A204.1 (cell line): Measurements from ENCODE around the gene STK4.
"Not testable (repeated sequence)": the region's sequence is repeated elsewhere in the genome, so short reads cannot be mapped to it uniquely, and the experiment has no call there.

ENCODE experiments used
- FAIRE-seq: peaks from 2 replicates; lab custom pipeline; 2012; peaks lifted over from hg19 to GRCh38; lab: Jason Lieb, UNC

STK4 gene

DNA sequence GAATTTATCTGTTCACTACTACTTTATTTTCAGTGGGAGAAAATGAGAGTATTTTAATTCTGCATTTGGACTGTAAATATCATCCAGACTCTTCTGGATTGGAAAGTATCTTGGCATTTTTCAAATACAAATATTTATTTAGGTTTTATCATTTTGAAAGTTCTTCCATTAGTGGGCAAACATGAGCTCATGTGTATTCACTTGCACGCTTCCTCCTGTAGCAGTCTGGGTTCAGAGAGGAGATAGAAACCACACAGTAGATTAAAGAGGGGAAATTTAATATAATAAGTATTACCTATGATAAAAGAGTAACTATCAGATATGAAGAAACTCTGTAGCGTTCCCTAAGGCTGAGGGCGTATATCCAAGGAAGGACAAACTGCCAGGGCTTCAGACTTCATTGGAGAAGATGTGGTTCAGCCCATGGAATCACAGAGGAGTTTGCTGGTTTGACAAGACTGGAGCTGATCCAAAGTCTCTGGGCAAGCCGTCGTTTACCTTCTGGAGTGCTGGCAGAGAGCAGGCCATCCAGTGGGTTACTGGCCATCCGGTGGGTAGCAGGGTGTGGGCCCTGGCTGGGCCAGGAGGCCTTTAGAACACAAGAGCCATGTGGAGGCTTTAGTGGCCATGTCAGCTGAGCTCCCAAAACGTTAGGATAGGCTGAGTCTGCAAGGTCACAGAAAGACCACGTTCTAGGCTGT lies 90.3 kb downstream of the STK4 start:
- FAIRE-seq: no peak

DNA sequence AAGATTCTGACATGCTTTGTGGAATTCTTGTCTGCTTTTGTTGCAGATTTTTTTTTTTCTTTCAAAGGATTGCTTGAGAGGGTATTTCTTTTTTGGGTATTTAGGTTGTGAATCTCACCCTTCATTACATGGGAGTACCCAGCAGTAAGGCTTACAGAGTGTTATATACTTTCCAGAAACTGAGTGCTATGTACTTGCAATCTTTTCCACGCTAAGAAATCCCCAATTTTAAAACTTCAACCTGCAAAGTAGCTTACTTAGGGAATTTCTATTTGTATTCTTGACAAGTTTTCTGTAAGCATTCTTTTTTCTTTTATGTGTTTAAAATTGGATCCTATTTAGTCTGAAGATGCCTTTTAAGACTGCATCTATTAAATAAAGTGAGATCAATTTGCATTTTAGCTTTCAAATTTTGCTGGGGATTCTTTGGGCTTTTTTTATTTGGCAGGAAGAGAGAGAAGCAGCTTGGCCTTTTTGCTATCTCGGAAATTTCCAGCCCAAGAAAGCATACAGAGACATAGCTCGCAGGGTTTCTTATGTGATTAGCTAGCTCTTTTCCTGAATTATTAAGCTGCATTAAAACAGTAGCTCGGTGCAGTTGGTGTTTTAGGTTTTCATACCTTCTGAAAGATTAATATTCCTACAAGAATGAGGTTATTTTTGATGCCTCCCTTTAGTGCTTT lies 92.0 kb downstream of the STK4 start:
- FAIRE-seq: no peak

DNA sequence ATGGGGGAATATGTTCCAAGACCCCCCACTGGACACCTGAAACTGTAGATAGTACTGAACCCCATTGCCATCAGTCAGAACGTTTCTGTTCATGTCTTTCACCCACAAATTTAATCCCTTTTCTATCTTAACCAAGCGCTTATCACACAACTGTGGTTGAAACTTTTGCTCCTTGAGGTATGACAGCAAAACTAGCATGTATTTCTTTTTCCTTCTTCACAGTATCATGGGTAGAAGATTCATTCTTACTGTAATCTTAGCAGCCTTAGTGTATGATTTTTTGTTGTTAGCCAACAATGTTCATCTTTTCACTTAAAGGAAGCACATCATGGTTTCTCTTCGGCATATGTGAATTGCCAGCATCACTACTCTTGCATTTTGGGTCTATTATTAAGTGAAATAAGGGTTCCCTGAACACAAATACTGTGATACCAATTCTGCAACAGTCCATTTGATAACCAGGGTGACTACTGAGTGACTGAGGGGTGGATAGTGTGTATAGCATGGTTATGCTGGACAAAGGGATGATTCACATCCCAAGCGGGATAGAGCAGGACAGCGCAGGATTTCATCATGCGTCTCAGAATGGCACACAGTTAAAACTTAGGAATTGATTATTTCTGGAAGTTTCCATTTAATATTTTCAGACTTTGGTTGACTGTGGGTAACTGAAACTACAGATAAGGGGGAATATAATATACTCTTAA lies 92.9 kb downstream of the STK4 start:
- FAIRE-seq: no peak

DNA sequence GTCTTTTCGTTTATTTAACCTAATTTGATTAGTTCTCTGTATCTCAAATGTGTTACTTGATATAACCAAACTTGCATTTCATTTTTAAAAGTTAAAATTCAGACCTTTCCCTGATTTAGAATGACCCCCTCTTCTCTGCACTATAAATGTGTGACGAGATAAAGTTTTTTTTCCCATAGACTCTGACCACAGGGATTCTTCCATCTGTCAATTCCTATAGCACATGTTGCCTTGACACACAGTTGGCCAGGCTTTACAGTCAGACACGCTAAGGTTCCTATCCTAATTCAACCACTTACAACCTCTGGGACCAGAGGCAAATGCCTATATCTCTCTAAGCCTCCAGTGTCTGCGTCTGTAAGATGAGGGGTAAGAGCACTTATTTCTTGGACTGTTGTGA lies 94.0 kb downstream of the STK4 start:
- no peak for FAIRE-seq

DNA sequence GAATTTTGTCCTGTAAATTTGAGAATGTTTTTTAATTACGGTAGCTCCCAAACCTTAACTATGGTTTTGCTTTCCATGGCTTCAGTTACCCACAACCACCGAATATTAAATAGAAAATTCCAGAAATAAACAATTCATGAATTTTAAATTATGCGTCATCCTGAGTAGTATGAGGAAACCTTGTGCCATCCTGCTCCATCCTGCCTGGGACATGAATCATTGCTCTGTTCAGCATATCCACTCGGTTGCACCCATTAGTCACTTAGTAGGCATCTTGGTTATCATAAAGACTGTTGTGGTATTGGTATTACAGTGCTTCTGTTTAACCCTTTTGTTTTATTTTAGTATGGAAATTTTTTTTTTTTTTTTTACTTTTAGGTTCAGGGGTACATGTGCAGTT lies 94.9 kb downstream of the STK4 start:
- FAIRE-seq: no peak

DNA sequence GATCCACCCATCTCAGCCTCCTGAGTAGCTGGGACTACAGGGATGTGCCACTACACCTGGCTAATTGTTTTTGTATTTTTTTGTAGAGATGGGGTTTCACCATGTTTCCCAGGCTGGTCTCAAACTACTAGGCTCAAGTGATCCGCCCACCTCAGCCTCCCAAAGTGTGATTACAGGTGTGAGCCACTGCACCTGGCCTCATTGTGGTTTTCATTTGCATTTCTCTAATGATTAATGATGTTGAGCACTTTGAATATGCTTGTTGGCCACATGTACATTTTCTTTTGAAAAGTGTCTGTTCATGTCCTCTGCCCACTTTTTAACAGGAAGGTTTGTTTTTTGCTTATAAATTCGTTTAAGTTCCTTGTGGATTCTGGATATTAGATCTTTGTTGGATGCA lies 96.8 kb downstream of the STK4 start:
- FAIRE-seq: not testable (repeated sequence)

DNA sequence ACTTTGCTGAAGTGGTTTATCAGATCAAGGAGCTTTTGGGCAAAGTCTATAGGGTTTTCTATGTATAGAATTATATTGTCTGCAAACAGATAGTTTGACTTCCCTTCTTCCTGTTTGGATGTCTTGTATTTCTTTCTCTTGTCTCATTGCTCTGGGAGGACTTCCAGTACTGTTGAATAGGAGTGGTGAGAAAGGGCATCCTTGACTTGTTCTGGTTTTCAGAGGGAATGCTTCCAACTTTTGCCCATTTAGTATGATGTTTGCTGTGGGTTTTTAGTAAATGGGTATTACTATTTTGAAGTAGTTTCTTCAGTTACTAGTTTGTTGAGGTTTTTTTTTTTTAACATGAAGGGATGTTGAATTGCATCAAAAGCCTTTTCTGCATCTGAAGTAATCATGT lies 98.5 kb downstream of the STK4 start:
- FAIRE-seq: no peak

DNA sequence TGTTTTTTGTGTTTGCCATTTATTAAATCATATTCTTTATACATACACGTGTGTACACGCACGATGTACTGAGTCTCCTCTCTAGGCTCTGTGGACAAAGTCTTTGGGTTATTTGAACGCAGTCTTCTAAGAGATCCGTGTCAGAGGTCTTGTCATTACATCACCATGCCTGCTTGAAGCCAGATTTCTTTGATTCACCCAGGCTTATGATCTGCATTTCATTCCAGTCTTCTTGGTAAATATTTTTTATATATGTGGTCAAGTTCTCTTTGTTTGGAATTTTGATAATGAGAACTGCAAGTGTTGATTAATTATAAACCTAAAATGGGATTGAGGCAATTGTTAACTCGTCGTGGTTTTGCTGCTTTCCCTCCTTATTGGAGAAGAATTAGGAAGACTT lies 100.1 kb downstream of the STK4 start:
- no peak for FAIRE-seq

DNA sequence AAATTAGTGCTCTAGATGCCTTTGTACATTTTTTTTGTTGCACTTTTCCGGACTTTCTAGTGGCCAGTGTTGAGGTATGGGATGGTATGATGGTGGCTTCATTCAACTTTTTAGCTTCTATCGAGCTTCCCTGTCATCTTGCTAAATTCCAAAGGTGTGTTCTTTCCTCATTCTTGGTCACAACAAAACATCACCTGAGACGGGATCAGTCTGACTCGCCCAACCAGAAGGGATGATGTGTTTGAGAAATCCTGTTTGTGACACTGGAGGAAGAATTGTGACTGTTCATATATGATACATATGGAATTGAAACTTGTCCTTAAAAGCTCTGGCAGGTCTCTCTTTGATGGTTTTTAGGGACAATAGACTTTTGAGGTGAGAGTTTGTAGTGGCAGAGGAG lies 100.8 kb downstream of the STK4 start:
- no peak for FAIRE-seq

DNA sequence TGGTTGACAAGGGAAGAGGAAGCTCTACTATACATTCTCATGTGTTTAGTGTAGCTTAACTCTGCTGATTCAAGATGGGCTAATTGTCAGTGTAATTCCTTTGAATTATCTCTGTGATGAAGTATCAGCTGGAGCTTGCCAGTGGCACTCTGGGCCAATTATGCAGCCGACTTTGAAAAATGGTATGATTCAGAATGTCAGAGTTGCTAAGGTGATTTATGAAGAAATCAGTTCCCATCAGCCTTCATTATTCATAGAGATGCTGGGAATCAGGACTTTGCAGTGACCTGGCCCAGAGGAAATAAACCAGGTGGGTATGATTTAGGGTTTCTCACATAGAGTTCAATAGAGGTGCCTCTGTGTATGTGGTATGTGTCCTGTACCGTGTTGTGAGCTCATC lies 101.2 kb downstream of the STK4 start:
- no peak for FAIRE-seq

DNA sequence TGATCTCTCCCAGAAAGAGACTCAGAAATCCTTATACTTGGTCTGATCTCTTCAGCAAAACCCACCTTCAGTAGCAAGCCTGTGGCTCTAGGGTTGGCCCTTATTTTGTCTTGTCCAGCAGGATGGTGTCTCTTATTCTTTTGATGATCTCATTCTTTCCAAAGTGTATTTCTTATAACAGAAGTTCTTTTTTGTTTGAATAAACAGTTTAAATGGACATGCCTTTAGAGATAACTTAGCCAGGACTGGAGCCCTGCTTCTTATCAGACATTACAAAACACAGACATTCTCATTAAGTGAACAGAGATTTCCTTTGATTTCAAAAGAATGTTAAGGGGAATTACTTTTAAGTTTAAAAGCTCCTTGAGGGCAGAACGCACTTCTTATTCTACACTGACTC lies 102.9 kb downstream of the STK4 start:
- FAIRE-seq: no peak

DNA sequence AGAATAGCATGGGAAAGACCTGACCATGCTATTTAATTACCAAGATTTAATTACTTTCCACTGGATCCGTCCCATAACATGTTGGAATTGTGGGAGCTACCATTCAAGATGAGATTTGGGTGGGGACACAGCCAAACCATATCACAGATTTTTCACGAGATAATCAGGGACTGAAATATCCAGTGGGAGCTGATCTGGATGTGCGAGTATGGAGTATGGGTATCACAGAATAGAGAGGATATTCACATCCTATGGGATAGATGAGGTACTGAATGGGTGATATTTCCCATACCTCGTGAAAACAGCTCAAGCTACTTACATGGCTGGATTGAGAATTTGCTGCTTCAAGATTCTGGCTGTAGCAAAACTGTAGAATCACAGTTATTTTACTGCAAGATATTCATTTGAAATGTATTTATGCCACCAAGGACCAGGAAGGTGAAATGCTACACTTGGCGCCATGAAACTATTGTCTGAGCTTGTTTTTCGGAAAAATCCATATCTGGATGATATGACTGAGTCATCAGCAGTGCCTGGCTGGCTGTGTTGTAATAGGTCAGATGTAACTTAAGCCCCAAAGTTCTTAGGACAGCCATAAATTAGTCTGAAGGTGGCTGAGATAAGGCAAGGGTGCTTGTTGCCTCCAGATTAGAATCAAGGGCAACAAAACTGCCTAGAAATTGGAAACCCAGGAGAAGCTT lies 104.8 kb downstream of the STK4 start:
- no peak for FAIRE-seq

DNA sequence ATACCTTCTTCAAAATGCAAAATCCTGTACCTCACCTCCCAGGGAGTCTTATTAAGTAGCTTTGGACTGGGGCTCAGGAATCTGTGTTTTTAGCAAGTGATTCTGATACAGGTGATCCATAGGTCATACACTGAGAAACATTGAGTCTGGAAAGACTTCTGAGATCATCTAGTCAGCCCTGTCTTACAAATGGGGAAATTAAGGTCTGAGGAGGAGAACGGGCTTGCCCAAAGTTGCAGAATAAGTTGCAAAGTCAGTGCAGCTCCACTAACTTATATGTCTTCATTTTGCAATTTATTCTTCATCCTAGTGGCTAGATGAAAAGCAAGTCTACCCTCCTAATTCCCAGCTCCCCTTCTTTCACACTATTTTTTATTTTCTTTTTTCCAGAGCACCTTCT lies 105.8 kb downstream of the STK4 start:
- no peak for FAIRE-seq

DNA sequence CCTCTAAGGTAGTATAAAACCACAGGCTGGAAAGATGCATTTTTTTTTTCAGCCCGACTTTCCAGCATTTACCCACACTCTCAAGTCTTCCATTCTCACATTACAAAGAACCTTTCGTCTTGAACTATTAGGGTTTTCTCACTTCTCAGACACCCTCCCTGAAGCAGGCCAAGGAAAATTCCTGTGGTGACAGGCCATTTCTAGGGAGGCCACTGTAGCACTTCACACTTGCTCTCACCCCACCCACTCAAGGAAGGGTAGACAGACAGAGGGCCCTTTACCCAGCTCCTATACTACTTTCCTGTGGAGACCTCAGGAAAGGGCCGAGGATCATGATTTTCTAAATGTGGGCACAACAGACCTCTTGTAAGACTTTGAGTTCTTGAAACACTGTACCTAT lies 106.9 kb downstream of the STK4 start:
- no peak for FAIRE-seq

DNA sequence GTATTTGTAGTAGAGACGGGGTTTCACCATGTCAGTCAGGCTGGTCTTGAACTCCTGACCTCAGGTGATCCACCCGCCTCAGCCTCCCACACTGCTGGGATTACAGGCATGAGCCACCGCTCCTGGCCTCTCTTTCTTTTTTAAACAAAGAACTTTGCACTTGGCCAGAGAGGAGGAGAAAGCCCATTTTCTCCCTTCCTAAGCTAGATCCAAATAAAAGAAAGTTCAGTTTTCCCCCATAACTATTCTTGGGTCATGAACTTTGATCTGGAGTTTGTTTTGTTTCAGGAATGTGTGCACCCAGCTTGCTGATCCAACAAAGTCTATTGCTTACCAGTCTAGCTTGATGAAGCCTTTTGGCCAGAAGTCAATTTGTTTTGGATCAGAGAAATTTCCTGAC lies 111.2 kb downstream of the STK4 start:
- no peak for FAIRE-seq

DNA sequence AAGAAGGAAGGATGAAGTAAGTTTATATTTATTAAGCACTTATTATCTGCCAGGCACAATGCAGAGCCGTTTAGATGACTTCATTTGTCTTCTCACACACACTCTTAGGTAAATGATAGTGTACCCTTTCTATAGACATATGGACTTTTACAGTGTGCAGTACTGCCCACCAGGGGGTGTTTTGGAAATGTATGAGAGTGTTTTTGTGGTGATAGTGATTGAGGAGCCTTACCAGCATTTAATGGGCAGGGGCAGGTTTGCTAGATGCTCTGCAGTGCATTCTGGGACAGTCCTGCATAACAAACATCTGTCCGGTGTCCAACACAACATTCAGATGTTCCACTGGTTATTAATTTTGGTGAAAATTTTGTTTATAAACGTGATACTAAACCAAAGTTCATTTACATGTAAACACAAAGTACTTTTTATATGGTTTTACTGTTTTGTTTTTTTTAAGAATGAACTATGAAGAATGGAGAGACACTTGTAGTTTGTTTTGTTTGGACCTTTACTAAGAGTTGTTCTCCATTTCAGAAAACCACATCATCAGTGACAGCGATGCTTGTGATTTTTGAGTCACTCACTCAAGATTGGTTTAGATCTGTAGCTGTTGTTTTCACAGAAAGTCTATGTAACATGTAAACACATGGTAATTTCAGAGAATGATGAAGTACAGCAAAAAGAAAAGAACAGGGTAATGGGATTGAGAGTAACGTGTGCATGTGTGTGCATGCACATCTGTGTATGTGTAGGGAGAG lies 114.7 kb downstream of the STK4 start:
- no peak for FAIRE-seq

DNA sequence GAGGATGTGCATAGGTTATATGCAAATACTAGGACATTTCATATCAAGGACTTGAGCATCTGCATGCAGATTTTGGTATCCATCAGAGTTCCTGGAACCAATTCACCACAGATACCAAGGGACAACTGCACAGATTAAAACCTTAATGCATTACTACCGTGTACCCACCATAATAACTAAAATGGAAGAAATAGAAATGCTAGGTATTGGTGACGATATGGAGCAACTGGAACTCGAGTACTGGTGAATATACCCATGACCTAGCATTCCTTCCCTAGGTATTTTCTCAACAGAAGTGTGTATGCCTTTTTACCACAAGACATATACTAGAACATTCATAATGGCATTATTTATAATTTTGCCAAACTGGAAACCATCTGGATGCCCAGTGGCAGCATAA lies 116.2 kb downstream of the STK4 start:
- FAIRE-seq: no peak

DNA sequence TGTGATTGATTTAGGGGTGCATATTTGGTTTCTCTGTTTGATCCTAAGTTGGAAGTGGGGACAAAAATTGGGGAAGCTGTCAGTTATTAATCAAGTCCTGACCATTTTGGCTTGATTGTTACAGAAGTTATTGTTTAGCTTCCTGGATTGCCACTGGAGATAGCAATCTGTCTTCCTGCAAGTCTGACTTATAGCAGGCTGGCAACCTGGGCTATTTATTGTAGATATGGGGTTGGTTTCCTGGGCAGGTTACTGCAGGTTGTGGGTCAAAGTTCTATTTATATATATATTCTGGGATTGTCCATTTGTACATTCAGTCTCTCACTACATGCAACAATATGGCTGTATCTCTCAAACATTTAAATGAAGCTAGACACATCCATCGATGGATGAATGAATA lies 116.8 kb downstream of the STK4 start:
- no peak for FAIRE-seq

DNA sequence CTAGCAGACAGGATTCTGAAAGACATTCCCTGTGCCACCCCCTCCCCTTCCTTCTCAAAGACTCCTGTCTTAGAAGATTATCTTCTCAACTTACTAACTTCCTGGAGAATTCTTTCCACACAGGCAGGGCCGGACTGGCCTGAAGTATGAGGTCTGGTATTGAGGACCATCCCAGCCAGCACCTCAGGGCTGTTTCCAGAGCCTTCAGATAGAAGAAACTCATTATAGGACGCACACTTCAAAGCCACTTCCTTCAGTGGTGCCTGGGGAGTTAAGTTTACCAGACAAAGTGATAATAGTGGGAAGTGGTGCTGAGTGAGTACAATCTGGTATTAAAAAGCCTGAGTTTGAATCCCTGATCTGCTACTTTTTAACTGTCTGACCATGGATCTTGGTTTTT lies 119.0 kb downstream of the STK4 start:
- no peak for FAIRE-seq

DNA sequence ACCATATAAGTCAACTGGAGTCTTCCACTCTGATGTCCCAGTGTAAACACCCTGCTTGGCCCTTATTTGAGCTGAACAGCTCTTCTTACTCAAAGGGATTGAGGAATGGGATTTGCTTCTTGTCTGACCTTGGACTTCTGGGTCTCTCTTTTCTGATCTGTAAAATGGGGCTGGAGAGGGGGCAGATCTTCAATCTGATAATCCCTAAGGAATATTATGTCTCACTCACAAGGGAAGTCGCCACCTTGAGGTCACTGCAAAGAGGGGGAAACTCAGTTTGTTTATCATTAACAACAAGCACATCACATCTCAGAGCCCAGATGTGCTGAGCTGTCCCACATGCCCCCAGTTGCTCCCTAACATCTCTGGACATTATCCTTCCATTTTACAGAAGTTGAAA lies 119.6 kb downstream of the STK4 start:
- no peak for FAIRE-seq

DNA sequence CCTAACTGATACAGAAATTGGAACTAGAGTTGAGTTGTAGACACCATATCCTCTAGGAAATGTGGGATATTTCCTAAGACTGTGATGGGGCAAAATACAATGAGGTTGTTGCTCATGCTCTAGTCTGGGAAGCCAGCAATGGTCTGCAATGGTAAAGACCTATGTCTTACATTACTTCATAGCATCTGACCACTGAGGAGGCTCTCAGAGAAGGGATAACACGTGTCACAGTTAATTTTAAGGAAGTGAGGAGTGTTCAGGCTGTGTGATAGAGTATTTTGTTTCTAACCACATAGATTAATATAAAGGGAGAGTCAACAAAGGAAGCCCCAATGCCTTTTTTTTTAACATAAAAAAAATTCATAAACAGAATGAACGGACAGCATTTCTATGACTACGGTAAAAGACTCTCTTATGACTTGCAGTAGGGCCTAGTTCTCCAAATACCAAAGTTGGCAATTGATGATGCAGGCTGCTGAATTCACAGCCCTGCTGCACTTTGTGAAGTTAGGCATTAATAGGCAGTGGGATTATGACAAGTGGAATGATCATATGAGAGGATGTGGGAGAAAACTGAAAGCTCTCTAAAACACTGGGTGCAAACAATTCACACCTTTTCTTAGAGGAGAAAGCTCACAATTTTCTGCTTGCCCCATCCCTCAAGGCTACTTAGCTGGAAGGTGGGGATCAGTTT lies 120.9 kb downstream of the STK4 start:
- FAIRE-seq: no peak

DNA sequence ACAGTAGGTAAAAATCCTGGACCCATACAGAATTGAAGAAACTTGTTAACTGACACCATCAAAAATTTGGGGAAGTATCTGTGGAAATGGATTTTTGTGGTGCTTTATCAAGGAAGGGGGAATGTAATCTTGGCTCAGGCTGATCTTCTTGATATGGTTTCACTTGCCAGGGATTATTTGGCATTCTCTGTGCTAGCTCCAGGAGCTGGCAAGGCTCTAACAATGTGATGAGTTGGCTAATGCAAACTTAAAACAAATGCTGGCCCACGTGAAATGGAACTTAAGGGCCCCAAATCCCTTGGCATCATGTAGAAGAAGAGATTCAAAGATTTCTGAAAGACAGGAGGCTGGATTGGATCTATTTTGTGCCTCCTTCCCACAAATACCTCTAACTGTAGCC lies 121.5 kb downstream of the STK4 start:
- FAIRE-seq: no peak
